IMR-90 (cell line): ENCODE measurements around the gene BRIP1. TPM values are rescaled to one million over a fixed set of nuclear protein-coding genes. Genes with fewer than 3 reads are reported as not detected.

ENCODE experiments used
- ATAC-seq: fragments of 200-7000 bp; cut with Tn5 transposase; 2 replicates; pipeline ENCODE4 v1.9.1; 2020; ENCODE audit warnings: low read depth, mild to moderate bottlenecking, moderate library complexity
- BruUV-seq: library from RNA; stranded (reverse); fragments of 400-500 nt; replicated peaks from 2 replicates; lab custom pipeline; 2021; lab: Mats Ljungman, UMichigan
- CTCF ChIA-PET: fragments of 300-600 bp; formaldehyde crosslinking; extraction: SDS; loops from one replicate; lab custom pipeline; 2021; ENCODE audit warnings: antibody characterized with exemption; lab: Yijun Ruan, JAX
- POLR2A ChIA-PET: fragments of 300-600 bp; sonication (Branson Sonifier 250); formaldehyde crosslinking; loops from one replicate; lab custom pipeline; 2022; ENCODE audit warnings: antibody characterized with exemption; ENCODE audit not compliant: unreplicated experiment; lab: Charles Lee
- DNase-seq: peaks from one replicate; pipeline ENCODE4 v3.0.0; 2013
- H2AFZ ChIP-seq: replicated peaks from 2 replicates; pipeline ENCODE3; 2013; ENCODE audit warnings: low read length, mild to moderate bottlenecking; ENCODE audit not compliant: poor library complexity
- H2AK5ac ChIP-seq: 2 replicates; pipeline ENCODE4 v1.6.1; 2013; ENCODE audit warnings: low read depth, low read length, inconsistent platforms
- H2AK9ac ChIP-seq: replicated peaks from 2 replicates; pipeline ENCODE3; 2013; ENCODE audit warnings: mild to moderate bottlenecking, low read depth, low read length, moderate library complexity; ENCODE audit not compliant: poor library complexity
- H2BK120ac ChIP-seq: 2 replicates; pipeline ENCODE4 v1.6.1; 2013; ENCODE audit warnings: low read depth, low read length, inconsistent platforms
- H2BK15ac ChIP-seq: 3 replicates; pipeline ENCODE4 v1.6.1; 2013; ENCODE audit warnings: low read depth, low read length, inconsistent platforms
- H2BK20ac ChIP-seq: 2 replicates; pipeline ENCODE4 v1.6.1; 2013; ENCODE audit warnings: low read depth, mild to moderate bottlenecking, inconsistent platforms, low read length, moderate library complexity
- H2BK5ac ChIP-seq: 2 replicates; pipeline ENCODE4 v1.6.1; 2013; ENCODE audit warnings: mild to moderate bottlenecking, low read depth, low read length, inconsistent platforms; ENCODE audit not compliant: poor library complexity, severe bottlenecking
- H3K14ac ChIP-seq: replicated peaks from 2 replicates; pipeline ENCODE4 v1.6.1; 2013; ENCODE audit warnings: low read depth, low read length, inconsistent platforms
- H3K18ac ChIP-seq: 2 replicates; pipeline ENCODE4 v1.6.1; 2013; ENCODE audit warnings: low read depth, low read length, control low read depth
- H3K23ac ChIP-seq: 2 replicates; pipeline ENCODE4 v1.6.1; 2013; ENCODE audit warnings: low read depth, low read length, inconsistent platforms
- H3K27ac ChIP-seq: 2 replicates; pipeline ENCODE4 v1.5.1; 2013; ENCODE audit warnings: mild to moderate bottlenecking, control low read depth, low read length; ENCODE audit not compliant: insufficient read depth
- H3K27me3 ChIP-seq: 2 replicates; pipeline ENCODE4 v1.6.1; 2013; ENCODE audit warnings: low read length; ENCODE audit not compliant: control insufficient read depth, insufficient read depth
- H3K36me3 ChIP-seq: 2 replicates; pipeline ENCODE4 v1.6.1; 2013; ENCODE audit warnings: low read length, mixed read lengths; ENCODE audit not compliant: control insufficient read depth, insufficient read depth
- H3K4ac ChIP-seq: 2 replicates; pipeline ENCODE4 v1.6.1; 2013; ENCODE audit warnings: low read depth, low read length, inconsistent platforms
- H3K4me1 ChIP-seq: 2 replicates; pipeline ENCODE4 v1.6.1; 2013; ENCODE audit warnings: low read length, mixed read lengths; ENCODE audit not compliant: control insufficient read depth, insufficient read depth
- H3K4me2 ChIP-seq: 2 replicates; pipeline ENCODE4 v1.6.1; 2013; ENCODE audit warnings: low read depth, mild to moderate bottlenecking, control low read depth, low read length, moderate library complexity
- H3K4me3 ChIP-seq: 2 replicates; pipeline ENCODE4 v1.5.1; 2013; ENCODE audit warnings: low read depth, mild to moderate bottlenecking, control low read depth, low read length, moderate library complexity; ENCODE audit not compliant: insufficient read depth
- H3K56ac ChIP-seq: 2 replicates; pipeline ENCODE4 v1.6.1; 2013; ENCODE audit warnings: low read length, inconsistent platforms; ENCODE audit not compliant: insufficient read depth; ENCODE audit errors: extremely low read depth
- H3K79me1 ChIP-seq, 2 experiments: 2 replicates each; pipeline ENCODE4 v1.6.1; 2013; ENCODE audit warnings: low read length in 2 of 2, inconsistent platforms in 1 of 2, low read depth in 1 of 2
- H3K9ac ChIP-seq: 2 replicates; pipeline ENCODE4 v1.6.1; 2013; ENCODE audit warnings: low read depth, low read length, control low read depth
- H3K9me1 ChIP-seq: 2 replicates; pipeline ENCODE4 v1.6.1; 2013; ENCODE audit warnings: low read length, inconsistent platforms; ENCODE audit not compliant: insufficient read depth
- H3K9me3 ChIP-seq: 2 replicates; pipeline ENCODE4 v1.6.1; 2013; ENCODE audit warnings: low read length; ENCODE audit not compliant: control insufficient read depth, insufficient read depth
- H4K20me1 ChIP-seq: 2 replicates; pipeline ENCODE4 v1.6.1; 2013; ENCODE audit warnings: low read length, inconsistent platforms; ENCODE audit not compliant: insufficient read depth
- H4K5ac ChIP-seq: 2 replicates; pipeline ENCODE4 v1.6.1; 2013; ENCODE audit warnings: mild to moderate bottlenecking, low read depth, low read length, control low read depth
- H4K8ac ChIP-seq, 2 experiments: 2 replicates each; pipeline ENCODE4 v1.6.1; 2013; ENCODE audit warnings: low read depth in 2 of 2, low read length in 2 of 2, control low read depth in 1 of 2, inconsistent platforms in 1 of 2
- H4K91ac ChIP-seq: 2 replicates; pipeline ENCODE4 v1.6.1; 2013; ENCODE audit warnings: low read depth, low read length, inconsistent platforms; ENCODE audit not compliant: insufficient read depth
- CEBPB ChIP-seq: IDR thresholded peaks from 2 replicates; pipeline ENCODE4 v1.6.1; 2012; ENCODE audit warnings: low read depth, low read length, improper control_type of control experiment
- dilution Hi-C: fragments of 300-500 bp; cut with HindIII; formaldehyde crosslinking; loops from one replicate; pipeline ENCODE4 v1.14.3; 2018; ENCODE audit warnings: low sequenced_read_pairs; ENCODE audit not compliant: unreplicated experiment
- in situ Hi-C: fragments of 300-500 bp; cut with MboI; formaldehyde crosslinking; loops from 3 replicates; pipeline ENCODE4 v1.14.3; 2019; ENCODE audit warnings: low sequenced_read_pairs, inconsistent platforms, mixed read lengths
- intact Hi-C: fragments of 100-400 bp; cut with micrococcal nuclease; formaldehyde crosslinking; loops from 2 replicates; pipeline ENCODE4 v1.10.0; 2022
- polyA plus RNA-seq, 3 experiments: library from polyadenylated mRNA; depleted of rRNA; stranded (reverse); fragments of >200 nt; gene quantifications; 2 replicates each; pipeline ENCODE4 v1.2.3, GENCODE V29; 2012; ENCODE audit warnings: low replicate concordance in 1 of 3
- total RNA-seq: library from RNA; depleted of rRNA; stranded (reverse); fragments of >200 nt; gene quantifications from 2 replicates; pipeline ENCODE4 v1.2.3, GENCODE V29; 2012
- TF ChIP-seq, protein P1 (sequence below): fragments of 150-350 bp; IDR thresholded peaks from 2 replicates; pipeline ENCODE4 v1.6.1; 2016; ENCODE audit warnings: low read depth, mild to moderate bottlenecking, low read length, moderate library complexity, borderline replicate concordance

The BRIP1 gene
- total and polyA plus RNA-seq, 2 of the 4 experiments (the other 2 are of a cell fraction): 6.1 to 19.7 TPM

DNA sequence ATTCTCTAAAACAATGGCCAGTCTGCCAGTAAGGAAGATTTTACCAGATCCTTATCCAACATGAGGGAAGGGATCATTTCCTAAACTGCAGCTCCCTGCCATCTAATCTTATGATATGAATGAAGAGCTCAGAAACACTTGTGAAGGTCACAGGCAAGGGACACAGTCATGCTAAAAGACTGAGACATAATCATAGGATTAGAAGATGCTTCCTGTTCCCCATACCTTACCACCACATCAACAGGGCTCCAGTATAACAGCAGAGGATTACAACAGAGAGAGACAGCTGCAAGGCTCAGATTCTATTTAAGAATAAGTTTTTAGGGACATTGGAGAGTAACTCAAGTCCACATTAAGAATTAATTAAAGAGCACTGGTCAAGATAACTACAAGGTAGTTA lies 93.3 kb downstream of the BRIP1 start:
- Histone ChIP-seq H3K56ac (peak overlapping the region; percentile 4; the same call in 1 of the 2 replicates), H3K79me1 (peaks cover 4 to 26% of the 10 kb centered on the region in 2 experiments; a peak in 3 of 4 replicates), H2BK5ac (peak overlapping the region; percentile 97), H3K9me3 (no peaks in the 10 kb centered on the region; the same call in 1 of the 2 replicates), H2BK15ac (no peak overlapping the region; the same call in 2 of the 3 replicates), H2AK9ac (no peak overlapping the region), H4K5ac (peak overlapping the region; percentile 6; the same call in 1 of the 2 replicates), H3K4me1 (peaks cover 3% of the 10 kb centered on the region; the same call in 1 of the 2 replicates), H3K14ac (peak overlapping the region; percentile 8; the same call in 1 of the 2 replicates), H3K23ac (peak overlapping the region; percentile 4), H3K4ac (peak overlapping the region; percentile 74), H2AFZ (no peak overlapping the region), H3K36me3 (no peaks in the 10 kb centered on the region), H4K91ac (peak overlapping the region; percentile 52; the same call in 1 of the 2 replicates), H3K27me3 (no peaks in the 10 kb centered on the region), H4K20me1 (no peaks in the 10 kb centered on the region), H2BK120ac (peak overlapping the region; percentile 72), H2AK5ac (peak overlapping the region; percentile 15; the same call in 1 of the 2 replicates), H3K4me3 (no peak overlapping the region), H3K27ac (no peak overlapping the region), H3K18ac (peak overlapping the region; percentile 83; the same call in 1 of the 2 replicates), H3K9ac (no peak overlapping the region), H4K8ac (peak overlapping the region in 1 of 2 experiments; percentile 57; a peak in 2 of 4 replicates), H3K4me2 (no peak overlapping the region; the same call in 1 of the 2 replicates), H3K9me1 (no peaks in the 10 kb centered on the region), H2BK20ac (peak overlapping the region; percentile 91)
- in situ Hi-C loops (no loop called here), dilution Hi-C loops (no loop called here), intact Hi-C loops (no loop called here)
- POLR2A ChIA-PET: no interaction called here
- no peak for ATAC-seq
- no TSS peak for BruUV-seq
- CTCF ChIA-PET: no interaction called here
- 0 out of 2 replicates have a peak, but pooled peaks have one; percentile 4 for TF ChIP-seq CEBPB
- TF ChIP-seq, protein P1, sequence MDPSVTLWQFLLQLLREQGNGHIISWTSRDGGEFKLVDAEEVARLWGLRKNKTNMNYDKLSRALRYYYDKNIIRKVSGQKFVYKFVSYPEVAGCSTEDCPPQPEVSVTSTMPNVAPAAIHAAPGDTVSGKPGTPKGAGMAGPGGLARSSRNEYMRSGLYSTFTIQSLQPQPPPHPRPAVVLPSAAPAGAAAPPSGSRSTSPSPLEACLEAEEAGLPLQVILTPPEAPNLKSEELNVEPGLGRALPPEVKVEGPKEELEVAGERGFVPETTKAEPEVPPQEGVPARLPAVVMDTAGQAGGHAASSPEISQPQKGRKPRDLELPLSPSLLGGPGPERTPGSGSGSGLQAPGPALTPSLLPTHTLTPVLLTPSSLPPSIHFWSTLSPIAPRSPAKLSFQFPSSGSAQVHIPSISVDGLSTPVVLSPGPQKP: no peak
- DNase-seq: peak; percentile 70
